GM18867 (cell line): ENCODE results near the gene SLC28A1.
"Not testable (repeated sequence)": the region's sequence is repeated elsewhere in the genome, so short reads cannot be mapped to it uniquely, and the experiment has no call there.

Experiments used
- ATAC-seq: cut with Tn5 transposase; IDR thresholded peaks from one replicate; pipeline ENCODE4 v1.9.1; 2021; ENCODE audit warnings: mild to moderate bottlenecking, moderate library complexity; ENCODE audit not compliant: unreplicated experiment

Gene SLC28A1

DNA sequence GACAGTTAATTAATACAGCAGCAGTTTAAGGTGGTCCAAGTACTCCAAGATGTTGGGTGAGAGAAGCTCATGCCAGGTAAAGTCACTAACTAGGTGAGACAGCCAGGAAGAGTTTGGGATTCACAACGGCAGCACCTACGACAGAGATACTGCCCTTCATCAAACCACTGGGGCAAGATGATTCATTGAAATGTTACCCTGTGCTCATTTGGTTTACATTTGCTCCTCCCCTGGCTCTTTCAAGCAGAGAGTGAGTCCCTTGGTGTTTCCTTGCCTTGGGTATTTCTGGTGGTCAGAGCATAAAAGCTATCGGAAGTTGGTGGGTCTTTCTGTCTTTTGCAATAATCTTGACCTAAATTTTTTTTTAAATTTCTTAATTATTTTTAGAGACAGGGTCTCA, 77.2 kb downstream of the SLC28A1 start:
- no peak for ATAC-seq

DNA sequence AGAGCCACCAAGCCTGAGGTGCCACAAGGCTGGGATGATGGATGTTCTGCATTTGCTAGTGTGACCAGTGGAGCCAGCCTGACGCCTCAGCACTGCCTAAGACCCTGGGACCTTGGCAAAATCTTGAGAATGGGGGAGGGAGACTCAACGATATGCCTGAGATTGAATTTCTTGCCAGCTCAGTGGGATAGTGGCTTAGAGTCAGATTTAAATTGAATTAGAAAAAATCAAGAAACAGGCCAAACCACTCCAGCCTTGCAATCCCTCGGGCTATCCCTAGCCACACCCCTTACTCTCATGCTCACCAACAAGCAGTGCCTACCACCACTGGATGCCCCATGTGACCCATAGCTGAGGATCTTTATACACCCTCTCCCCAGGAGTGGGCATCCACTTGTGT, 78.5 kb downstream of the SLC28A1 start:
- no peak for ATAC-seq

DNA sequence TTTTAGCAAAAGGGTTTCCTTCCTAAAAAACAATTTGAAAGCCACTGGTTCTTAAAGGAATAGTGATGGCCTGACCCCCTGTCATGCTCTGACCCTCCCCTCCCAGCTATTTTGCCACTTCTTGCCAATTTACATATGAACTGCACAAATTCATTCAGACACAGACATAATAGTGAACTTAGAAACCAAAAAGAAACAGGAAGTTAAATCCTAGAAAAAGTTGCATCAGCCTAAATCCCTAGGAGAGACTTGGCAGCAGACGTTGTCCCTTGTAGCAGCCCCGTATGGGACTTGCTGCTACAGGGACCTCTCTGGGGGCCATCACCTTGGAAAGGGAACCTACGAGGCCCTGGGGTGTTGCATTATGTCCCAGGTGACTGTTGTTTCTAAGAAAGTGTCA, 82.9 kb downstream of the SLC28A1 start:
- no peak for ATAC-seq

DNA sequence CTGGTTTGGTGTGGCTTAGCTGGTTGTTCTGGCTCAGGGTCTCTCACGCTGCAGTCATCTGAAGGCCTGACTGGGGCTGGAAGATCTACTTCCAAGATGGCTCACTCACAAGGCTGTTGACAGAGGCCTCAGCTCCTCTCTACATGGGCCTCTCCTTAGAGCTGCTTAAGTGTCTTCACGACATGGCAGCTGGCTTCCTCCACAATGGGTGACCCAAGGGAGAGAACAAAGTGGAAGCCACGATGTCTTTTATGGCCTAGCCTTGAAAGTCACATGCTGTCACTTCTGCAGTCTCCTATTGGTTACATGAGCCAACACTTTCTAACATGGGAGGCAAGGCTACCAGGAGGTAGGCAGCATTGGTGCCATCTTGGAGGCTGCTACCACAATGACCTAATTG, 83.8 kb downstream of the SLC28A1 start:
- ATAC-seq = no peak

DNA sequence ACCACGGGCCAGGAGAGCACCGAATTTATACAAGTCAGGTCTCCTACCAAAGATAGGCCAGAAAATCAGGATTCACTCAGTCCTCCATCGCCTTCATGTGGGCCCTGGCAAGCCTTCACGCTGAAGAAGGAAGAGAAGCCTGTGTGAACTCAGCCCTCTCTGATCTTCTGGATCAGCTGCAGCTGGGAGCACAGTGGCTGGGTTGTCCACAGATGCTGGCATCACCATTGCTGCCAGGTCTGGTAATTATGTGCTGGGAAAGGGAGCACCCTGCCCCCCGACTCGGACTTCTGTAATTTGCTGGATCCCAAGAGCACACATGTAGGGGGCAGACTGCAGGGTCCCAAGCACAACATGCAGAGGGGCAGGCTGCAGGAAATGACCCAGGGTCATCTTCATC, 84.8 kb downstream of the SLC28A1 start:
- no peak for ATAC-seq

DNA sequence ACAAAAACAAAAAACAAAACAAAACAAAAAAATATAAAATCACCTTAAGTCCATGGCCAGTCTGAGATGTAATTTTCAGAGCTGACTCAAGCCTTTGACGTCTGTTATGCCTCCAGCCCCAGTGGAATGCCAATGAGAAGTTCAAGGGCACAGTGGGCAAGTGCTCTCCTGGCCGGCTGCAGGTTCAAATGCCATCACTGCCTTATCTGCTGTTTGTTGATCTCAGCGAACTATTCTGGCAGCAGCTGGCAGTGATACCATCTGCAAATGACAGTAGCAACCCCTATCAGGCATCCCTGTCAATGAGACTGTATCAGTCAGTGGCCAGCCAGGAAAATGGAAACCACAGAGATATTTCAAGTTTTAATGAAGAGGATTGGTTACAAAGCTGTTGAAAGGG, 86.4 kb downstream of the SLC28A1 start:
- no peak for ATAC-seq

DNA sequence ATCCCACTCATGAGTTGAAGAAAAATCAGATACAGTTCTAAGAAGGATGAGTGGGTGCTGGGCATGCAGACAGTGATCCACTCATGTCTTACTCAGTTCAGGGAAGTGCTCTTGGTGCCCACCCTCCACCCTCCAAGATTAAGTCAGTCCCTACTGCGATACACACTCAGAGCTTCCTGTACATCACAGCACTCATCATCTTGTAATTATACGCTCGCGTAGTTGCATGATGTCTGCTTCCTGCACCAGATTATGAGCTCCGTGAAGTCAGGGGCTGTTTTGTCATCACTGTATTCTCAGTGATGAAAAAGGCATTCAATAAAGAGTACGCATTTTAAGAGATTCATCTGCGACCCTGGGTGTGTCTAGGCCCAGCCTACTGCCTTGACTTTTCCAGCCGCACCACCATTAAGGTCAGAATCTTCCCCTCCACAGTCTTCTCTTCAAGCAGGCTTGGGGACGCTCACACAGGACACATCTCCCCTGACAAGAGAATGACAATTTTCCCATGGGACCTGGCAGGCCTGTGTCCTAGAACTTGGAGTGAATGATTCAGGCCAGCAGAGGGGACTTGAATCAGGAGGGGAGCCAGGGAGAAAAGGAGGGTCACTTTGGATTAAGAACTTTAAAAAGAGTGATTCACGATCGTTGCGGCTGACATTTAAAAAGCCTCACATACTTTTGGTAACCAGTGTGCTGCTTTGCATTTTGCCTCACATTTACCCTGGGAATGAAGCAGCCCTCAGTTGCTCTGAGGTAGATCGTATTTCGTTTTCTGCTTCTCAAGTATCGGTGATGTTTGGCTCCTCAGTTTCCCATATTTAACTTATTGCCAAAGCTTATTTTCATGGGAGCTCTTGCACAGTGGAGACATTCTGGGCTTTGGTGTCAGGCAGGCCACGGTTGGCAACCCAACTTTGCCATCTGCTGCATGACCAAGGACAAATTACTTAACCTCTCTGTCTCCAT, 89.3 kb downstream of the SLC28A1 start:
- no peak for ATAC-seq

DNA sequence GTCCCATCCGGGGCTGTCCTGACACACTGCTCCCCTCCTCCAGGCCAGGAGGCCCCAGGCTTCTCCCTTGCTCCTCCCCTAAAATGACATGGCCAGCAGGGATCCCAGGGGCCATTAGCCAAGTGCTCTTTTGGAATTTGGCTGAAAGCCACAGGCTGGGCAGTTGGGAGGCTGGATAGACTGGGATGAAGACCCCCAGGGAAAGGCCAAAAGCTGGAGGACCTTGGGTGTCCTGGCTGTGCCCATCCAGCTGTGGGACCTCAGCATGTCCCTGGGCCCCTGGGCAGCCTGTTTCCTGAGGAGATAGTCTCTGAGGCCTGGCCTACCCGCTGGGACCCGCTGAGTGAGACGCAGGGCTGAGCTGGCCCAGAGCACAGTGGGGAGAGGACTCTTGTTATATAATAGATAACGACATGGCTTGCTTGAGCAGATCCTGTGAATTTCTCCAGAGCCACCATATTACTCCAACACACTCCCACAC, 91.4 kb downstream of the SLC28A1 start:
- ATAC-seq = no peak

DNA sequence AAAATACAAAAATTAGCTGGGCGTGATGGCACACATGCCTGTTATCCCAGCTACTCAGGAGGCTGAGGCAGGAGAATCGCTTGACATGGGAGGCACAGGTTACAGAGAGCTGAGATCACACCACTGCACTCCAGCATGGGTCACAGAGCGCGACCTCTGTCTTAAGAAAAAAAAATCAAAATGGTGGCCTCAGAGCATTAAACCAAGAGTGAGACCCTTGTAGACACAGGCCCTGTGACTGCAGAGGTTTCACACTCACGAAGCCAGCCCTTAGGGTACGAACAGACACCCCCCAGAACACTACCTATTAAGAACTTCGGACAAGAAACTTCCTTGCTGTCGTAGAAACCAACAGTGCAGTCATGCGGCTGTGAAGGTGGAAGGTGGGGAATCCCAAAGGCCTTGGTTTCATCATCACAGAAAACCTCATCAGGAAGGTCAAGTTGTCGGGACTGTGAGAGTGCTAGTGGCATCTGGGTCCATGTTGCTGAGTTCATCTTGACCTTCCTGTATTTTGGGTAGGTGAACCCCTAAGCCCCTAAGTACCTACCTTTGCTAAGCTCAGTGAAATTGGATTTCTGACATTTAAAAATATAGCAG, 92.4 kb downstream of the SLC28A1 start:
- ATAC-seq = no peak

DNA sequence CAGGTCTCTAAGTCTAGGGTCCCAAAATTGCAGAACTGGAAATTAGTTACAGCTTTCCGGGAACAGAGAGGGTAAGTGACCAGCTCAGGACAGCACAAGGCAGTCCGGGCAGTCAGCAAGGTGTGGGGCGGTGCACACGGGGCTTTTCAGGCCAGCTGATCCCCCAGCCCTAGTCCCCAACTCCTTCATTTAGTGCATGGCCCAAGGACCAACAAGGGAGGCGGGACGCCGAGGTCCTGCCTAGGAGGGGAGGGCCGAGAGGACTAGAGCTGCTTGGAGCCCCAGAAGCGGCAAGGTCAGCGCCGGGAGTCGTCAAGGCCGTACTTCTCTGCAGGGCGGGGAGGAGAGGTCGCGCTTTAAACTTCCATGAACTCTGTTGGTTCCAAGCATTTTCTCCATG, 95.2 kb downstream of the SLC28A1 start:
- no peak for ATAC-seq

DNA sequence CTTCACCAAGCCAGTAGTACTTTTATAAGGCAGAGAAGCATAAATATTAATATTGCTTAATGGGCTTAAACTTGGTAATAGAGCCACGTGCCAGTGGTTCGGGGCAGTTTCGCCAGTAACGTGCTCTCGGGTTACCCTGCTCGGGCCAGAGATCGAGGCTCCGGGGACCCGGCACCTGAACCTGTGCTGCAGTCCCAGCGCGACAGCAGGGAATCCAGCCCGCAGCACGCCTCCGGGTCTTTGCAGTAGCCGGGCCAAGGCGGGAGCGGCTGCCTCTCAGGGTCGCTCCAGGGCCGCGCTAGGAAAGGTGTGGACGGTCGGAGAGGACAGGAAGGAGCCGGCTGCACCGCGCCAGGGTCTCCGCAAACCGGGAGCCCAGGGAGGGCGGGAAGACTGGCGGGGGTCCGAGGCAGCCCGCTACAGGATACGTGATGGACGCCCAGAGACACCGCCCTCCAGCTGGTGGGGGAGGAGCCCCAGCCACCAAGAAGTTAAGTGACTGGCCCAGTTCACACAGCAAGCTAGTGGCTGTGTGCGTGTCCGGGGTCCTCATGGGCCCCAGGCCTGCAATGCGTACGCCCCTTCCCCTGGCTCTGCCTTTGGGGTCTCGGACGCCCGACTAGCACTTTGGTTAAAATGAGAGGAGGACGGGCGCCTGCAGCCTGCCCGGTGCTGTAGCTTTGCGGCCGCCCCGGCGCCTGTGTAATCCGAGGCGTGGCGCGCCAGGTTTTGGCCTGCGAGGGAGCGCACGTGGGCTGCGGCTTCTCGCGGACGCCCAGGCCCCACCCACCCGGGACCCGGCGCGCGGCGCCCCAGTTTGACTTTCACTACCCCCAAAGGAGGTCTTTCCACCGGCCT, 96.0 kb downstream of the SLC28A1 start:
- ATAC-seq = peak; percentile 62

DNA sequence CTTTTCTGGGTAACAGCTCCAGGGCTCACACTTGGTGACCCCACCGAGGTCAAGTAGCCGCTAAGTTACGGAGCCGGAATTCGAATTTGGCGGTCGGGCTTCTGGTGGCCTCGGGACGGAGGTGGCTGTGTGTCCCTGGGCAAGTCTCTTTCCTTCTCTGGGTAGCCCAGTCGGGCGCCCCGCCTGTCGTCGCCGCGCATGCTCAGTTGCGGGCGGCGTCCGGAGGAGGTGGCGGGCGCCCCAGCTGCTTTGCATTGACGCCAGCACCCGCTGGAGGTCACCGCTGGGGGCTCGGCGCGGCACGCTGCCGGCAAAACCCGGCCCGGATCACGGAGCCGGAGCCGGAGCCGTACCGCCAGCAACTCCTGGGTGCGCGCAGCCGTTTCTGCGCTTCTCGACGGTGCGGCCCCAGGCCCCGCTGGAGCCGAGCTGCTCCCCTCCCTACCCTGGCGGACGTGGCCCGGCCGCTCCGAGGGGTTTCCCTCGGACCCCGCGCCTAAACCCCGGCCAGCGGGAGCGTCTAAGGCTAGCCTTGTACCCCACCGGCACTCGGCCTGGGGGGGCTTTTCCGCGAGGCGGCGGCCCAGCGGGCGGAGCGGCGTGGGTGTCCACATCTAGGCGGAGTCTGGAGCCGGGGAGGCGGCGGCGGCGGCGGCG, 96.7 kb downstream of the SLC28A1 start:
- ATAC-seq = peak; percentile 62

DNA sequence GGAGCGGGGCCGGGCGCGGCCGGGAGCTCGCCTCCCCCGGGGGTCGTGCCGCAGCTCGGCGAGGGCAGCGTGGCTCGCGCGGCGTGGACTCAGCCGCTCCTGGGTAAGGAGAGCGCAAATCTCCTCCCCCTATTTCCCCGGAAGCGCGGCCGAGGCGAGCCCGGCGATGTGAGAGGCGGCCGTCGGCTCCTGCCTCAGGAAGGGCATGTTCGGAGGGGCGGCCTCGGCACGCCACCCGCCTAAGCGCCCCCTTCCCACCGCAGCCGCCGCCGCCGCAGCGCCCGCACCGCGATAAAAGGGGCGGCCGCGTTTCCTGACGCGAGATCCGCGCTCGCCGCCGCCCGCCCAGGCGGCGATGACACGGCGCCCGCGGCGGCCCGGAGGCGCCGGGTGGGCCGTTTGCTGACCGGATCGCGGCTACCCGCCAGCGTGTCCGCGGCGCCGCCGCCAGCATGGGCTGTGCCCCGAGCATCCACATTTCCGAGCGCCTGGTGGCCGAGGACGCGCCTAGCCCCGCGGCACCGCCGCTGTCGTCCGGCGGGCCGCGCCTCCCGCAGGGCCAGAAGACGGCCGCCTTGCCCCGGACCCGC, 97.3 kb downstream of the SLC28A1 start, which contains the start of gene PDE8A:
TSS of gene PDE8A (plus strand) at position 146 of the 590 bp plus-strand sequence. CDS start at position 453, 307 bp downstream.
- peak; percentile 19 for ATAC-seq

DNA sequence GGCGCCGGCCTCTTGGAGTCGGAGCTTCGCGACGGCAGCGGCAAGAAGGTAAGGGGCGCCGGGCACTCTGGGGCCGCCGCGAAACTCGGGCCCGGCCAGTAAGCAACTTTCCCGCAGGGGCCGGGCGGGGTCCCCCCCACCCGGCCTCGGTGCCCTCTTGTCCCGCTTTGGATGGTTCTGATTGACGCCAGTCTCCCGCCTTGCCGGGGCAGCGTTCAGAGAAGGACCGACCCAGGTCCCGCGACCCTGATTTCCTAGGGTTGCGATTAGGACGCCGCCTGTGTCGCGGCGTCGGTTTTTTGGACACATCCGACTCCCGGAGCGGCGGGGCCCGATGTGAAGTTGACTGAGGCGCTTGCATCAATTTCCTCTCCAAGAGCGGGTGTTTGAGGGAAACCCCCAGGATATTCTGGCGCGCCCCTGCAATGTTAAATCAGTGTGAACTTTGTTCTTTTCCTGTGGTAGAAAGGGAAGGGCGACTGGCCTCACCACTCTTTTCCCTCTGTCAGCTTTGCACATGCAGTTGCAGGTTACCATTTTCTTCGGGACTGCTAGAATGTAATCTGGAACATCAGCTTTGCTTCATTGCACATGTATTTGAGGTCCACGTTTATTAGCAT, 97.9 kb downstream of the SLC28A1 start:
- no peak for ATAC-seq

DNA sequence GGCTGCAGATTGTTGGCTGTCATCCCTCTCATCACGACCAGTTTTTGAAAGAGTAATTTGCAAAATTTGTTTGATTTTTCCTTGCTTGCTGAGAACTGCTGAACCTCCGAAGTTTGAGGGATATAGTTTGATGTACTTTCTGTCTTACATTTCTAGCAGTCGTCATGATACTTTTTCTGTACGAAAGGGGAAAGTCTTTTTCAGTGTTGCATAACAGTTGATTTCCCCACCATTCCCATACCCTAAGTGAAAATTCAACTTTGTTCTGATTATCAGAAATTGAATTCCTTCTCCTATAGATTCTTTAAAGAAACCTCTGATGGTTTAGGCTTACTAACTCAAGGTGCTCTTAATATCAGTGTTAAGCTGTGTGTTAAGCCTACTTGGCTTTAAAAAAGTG, 98.8 kb downstream of the SLC28A1 start:
- no peak for ATAC-seq

DNA sequence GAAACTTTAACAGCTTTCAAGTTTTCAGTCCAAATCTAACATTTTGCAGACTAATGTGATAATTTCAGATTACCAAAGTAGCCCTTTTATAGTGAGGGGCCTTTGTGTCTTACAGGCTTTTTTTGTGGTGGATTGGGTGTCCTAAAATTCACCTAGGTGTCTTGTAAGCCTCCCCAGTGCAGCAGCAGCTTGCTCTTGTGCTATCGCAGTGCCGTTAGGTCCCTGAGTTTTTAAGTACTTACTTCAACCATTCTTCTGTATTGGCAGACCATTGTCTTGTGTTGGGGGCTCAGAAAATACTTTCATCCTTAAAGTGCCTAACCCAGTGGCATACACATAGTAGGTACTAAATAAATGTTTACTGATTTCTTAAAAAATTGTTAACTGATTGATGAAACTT, 99.2 kb downstream of the SLC28A1 start:
- ATAC-seq = no peak

DNA sequence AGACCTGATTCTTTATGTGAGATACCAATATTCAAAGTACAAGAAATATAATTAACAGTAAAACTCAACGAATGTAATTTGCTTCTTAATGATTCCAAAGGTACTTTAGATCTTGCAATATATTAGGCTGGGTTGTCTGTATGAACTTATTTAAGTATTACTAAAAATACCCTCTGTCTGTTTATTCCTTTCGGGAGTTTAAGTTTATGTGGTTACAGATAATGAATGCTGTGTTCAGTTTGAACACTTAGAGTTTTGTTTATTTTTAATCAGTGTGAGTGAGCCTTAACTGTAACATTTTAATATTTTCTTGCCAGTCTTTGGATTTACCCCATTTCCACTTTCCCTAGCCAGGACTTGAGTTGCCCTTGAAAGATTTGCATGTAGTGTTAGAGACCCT, 100.7 kb downstream of the SLC28A1 start:
- no peak for ATAC-seq

DNA sequence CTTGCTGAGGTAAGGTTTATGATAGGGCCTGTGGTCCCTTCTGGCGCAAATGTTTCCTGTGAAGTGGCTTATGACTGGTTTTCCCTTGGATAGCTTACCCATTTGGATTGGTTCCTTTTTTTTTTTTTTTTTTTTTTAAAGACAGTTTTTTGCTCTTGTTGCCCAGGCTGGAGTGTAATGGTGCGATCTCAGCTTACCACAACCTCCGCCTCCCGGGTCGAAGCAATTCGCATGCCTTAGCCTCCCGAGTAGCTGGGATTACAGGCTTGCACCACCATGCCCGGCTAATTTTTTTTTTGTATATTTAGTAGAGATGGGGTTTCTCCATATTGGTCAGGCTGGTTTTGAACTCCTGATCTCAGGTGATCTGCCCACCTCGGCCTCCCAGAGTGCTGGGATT, 102.9 kb downstream of the SLC28A1 start:
- ATAC-seq = not testable (repeated sequence)

DNA sequence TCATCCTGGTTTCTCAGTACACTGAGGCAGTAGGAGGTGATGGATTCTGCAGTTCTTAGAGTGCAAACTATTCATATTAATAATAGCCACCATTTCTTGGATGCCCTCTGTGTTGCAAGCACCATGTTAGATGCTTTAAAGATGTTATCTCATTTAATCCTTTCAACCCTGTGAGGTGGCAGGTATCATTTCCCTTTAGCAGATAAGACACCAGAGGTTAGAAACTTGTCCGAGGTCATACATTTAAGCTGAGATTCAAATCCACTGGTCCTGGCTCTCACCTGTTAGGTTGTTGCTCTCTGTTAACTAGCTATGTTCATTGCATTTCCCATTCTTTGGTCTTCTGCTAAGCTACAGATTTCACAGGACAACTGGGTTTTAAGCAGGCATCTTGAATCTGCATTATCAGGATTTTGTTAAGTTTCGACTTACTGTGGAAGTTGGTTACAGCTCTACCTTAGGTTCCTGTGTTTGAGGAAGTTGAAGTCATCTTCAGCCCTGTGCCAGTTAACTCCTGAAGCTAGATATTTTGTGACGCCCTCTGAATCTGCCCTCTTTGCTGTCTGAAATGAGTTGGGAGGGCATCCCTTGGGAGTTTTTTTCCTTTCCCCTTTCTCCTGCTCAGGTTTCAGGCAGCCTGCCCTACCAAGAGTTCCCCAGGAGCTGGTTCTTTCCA, 103.6 kb downstream of the SLC28A1 start:
- ATAC-seq = no peak
